ENCODE data around the gene ZFAND2A.
"Not testable (repeated sequence)": the region's sequence is repeated elsewhere in the genome, so short reads cannot be mapped to it uniquely, and the experiment has no call there.

The ZFAND2A gene

GRCh38 chr7:1174881-1175596 lies 15.0 kb upstream of the ZFAND2A start:
- DNase-seq: no peak

GRCh38 chr7:1174002-1174401 lies 14.0 kb upstream of the ZFAND2A start:
- DNase-seq: no peak

GRCh38 chr7:1172666-1173523 lies 12.9 kb upstream of the ZFAND2A start:
- no peak for DNase-seq

- not testable (repeated sequence) for DNase-seq
These were observed 11.5 kb upstream of the ZFAND2A start for GRCh38 chr7:1171516-1171915.

GRCh38 chr7:1170741-1171501 lies 10.9 kb upstream of the ZFAND2A start:
- DNase-seq: no peak

GRCh38 chr7:1169409-1170368 lies 9.7 kb upstream of the ZFAND2A start:
- DNase-seq: no peak

GRCh38 chr7:1168422-1168821 lies 8.4 kb upstream of the ZFAND2A start:
- no peak for DNase-seq

GRCh38 chr7:1164436-1164835 lies 4.4 kb upstream of the ZFAND2A start:
- no peak for DNase-seq

GRCh38 chr7:1163121-1163520 lies 3.1 kb upstream of the ZFAND2A start:
- DNase-seq: no peak

- DNase-seq: no peak
These were observed 650 bp upstream of the ZFAND2A start for GRCh38 chr7:1160670-1161021.

GRCh38 chr7:1159231-1159630 lies 765 bp downstream of the ZFAND2A start:
- DNase-seq: not testable (repeated sequence)

GRCh38 chr7:1158203-1159126 lies 1.5 kb downstream of the ZFAND2A start:
- DNase-seq: no peak

- no peak for DNase-seq
These were observed 3.0 kb downstream of the ZFAND2A start for GRCh38 chr7:1156782-1157535.

GRCh38 chr7:1155818-1156781 lies 3.9 kb downstream of the ZFAND2A start:
- DNase-seq: not testable (repeated sequence)

- DNase-seq: no peak
These were observed 5.7 kb downstream of the ZFAND2A start for GRCh38 chr7:1154172-1154739.

GRCh38 chr7:1152492-1152891 lies 7.5 kb downstream of the ZFAND2A start:
- no peak for DNase-seq

- DNase-seq: no peak
These were observed 8.2 kb downstream of the ZFAND2A start for GRCh38 chr7:1151653-1152425.

GRCh38 chr7:1151156-1151555 lies 8.8 kb downstream of the ZFAND2A start:
- no peak for DNase-seq

Measured in NCI-H1105 (cell line).